HG02763 (cell line): Measurements from ENCODE around the gene CSNK2A1.

Source experiments
- ATAC-seq: cut with Tn5 transposase; IDR thresholded peaks from one replicate; pipeline ENCODE4 v1.9.1; 2021; ENCODE audit warnings: mild to moderate bottlenecking, moderate library complexity; ENCODE audit not compliant: unreplicated experiment

Gene CSNK2A1

GRCh38 chr20:433300-433975, 110.2 kb downstream of the CSNK2A1 start:
- ATAC-seq = peak; percentile 85

GRCh38 chr20:432677-433299, 110.8 kb downstream of the CSNK2A1 start:
- ATAC-seq = no peak

- no peak for ATAC-seq
These were observed 111.4 kb downstream of the CSNK2A1 start for GRCh38 chr20:432208-432607.

GRCh38 chr20:431012-431904, 112.3 kb downstream of the CSNK2A1 start:
- no peak for ATAC-seq

GRCh38 chr20:430091-430999, 113.2 kb downstream of the CSNK2A1 start:
- ATAC-seq = no peak

- ATAC-seq = no peak
These were observed 114.9 kb downstream of the CSNK2A1 start for GRCh38 chr20:428658-429200.

- ATAC-seq = no peak
These were observed 115.5 kb downstream of the CSNK2A1 start for GRCh38 chr20:427849-428657.

GRCh38 chr20:427401-427800, 116.2 kb downstream of the CSNK2A1 start:
- ATAC-seq = no peak

GRCh38 chr20:426566-426965, 117.0 kb downstream of the CSNK2A1 start:
- no peak for ATAC-seq
